Activated T-helper 9 cell treated with anti-CD3 and anti-CD28 coated beads, Interleukin-2, amount 50 U/mL, for 16 hours (primary cell): ENCODE measurements around the gene PINLYP.

Source experiments
- DNase-seq: peaks from one replicate; pipeline ENCODE4 v3.0.0-alpha.2; 2020; ENCODE audit warnings: low read depth

Gene PINLYP

GRCh38 chr19:43548706-43549105 is 26.9 kb upstream of the PINLYP start:
- no peak for DNase-seq

GRCh38 chr19:43551399-43552197 is 24.0 kb upstream of the PINLYP start:
- DNase-seq: no peak

- no peak for DNase-seq
These were observed 23.5 kb upstream of the PINLYP start for GRCh38 chr19:43552198-43552450.

- no peak for DNase-seq
These were observed 23.0 kb upstream of the PINLYP start for GRCh38 chr19:43552616-43553015.

GRCh38 chr19:43553656-43554055 is 21.9 kb upstream of the PINLYP start:
- DNase-seq: no peak

GRCh38 chr19:43554317-43554895 is 21.2 kb upstream of the PINLYP start:
- DNase-seq: no peak

GRCh38 chr19:43555185-43555770 is 20.3 kb upstream of the PINLYP start:
- peak; percentile 68 for DNase-seq

GRCh38 chr19:43560687-43561086 is 14.9 kb upstream of the PINLYP start:
- no peak for DNase-seq

GRCh38 chr19:43561139-43561970 is 14.2 kb upstream of the PINLYP start:
- no peak for DNase-seq

GRCh38 chr19:43562226-43562697 is 13.3 kb upstream of the PINLYP start:
- DNase-seq: no peak

- DNase-seq: peak; percentile 58
These were observed 12.8 kb upstream of the PINLYP start for GRCh38 chr19:43562698-43563241.

- DNase-seq: no peak
These were observed 11.7 kb upstream of the PINLYP start for GRCh38 chr19:43563816-43564457.

GRCh38 chr19:43564800-43565199 is 10.8 kb upstream of the PINLYP start:
- no peak for DNase-seq

GRCh38 chr19:43569657-43570056 is 5.9 kb upstream of the PINLYP start:
- no peak for DNase-seq

GRCh38 chr19:43570174-43570791 is 5.3 kb upstream of the PINLYP start:
- no peak for DNase-seq

- DNase-seq: no peak
These were observed 3.4 kb upstream of the PINLYP start for GRCh38 chr19:43572171-43572588.

- DNase-seq: no peak
These were observed 1.0 kb upstream of the PINLYP start for GRCh38 chr19:43574424-43575155.

- no peak for DNase-seq
These were observed 616 bp downstream of the PINLYP start for GRCh38 chr19:43575955-43576878.

GRCh38 chr19:43578787-43579186 is 3.2 kb downstream of the PINLYP start:
- DNase-seq: no peak

GRCh38 chr19:43581467-43581866 is 5.9 kb downstream of the PINLYP start:
- no peak for DNase-seq
